GM19240 (cell line): ENCODE results near the gene LPAR3.
"Not testable (repeated sequence)": the region's sequence is repeated elsewhere in the genome, so short reads cannot be mapped to it uniquely, and the experiment has no call there.

Experiments
- DNase-seq: peaks from one replicate; pipeline ENCODE4 v3.0.0; 2011; ENCODE audit warnings: low spot score; ENCODE audit not compliant: insufficient read length

Gene LPAR3

GRCh38 chr1:84892705-84893618 lies at the start of gene LPAR3:
Gene LPAR3, minus strand, starts transcription at chr1:84893206. Its CDS starts 27,086 bp downstream, at chr1:84866120.
- DNase-seq: no peak

- DNase-seq: no peak
Measured at GRCh38 chr1:84941843-84942242, 48.8 kb upstream of the LPAR3 start.

GRCh38 chr1:84940481-84940880 lies 47.5 kb upstream of the LPAR3 start:
- DNase-seq: no peak

- DNase-seq: no peak
Measured at GRCh38 chr1:84939761-84940160, 46.8 kb upstream of the LPAR3 start.

- no peak for DNase-seq
Measured at GRCh38 chr1:84939151-84939550, 46.1 kb upstream of the LPAR3 start.

- peak; percentile 23 for DNase-seq
Measured at GRCh38 chr1:84936116-84936810, 43.3 kb upstream of the LPAR3 start.

- no peak for DNase-seq
Measured at GRCh38 chr1:84933011-84933611, 40.1 kb upstream of the LPAR3 start.

GRCh38 chr1:84930831-84931230 lies 37.8 kb upstream of the LPAR3 start:
- no peak for DNase-seq

- DNase-seq: no peak
Measured at GRCh38 chr1:84930329-84930728, 37.3 kb upstream of the LPAR3 start.

- no peak for DNase-seq
Measured at GRCh38 chr1:84929581-84929980, 36.6 kb upstream of the LPAR3 start.

GRCh38 chr1:84928979-84929378 lies 36.0 kb upstream of the LPAR3 start:
- DNase-seq: no peak

- no peak for DNase-seq
Measured at GRCh38 chr1:84923317-84923716, 30.3 kb upstream of the LPAR3 start.

- no peak for DNase-seq
Measured at GRCh38 chr1:84920159-84920558, 27.2 kb upstream of the LPAR3 start.

GRCh38 chr1:84919461-84919970 lies 26.5 kb upstream of the LPAR3 start:
- no peak for DNase-seq

- DNase-seq: no peak
Measured at GRCh38 chr1:84918726-84919336, 25.8 kb upstream of the LPAR3 start.

- DNase-seq: no peak
Measured at GRCh38 chr1:84916897-84917296, 23.9 kb upstream of the LPAR3 start.

GRCh38 chr1:84913555-84913892 lies 20.5 kb upstream of the LPAR3 start:
- DNase-seq: no peak

- no peak for DNase-seq
Measured at GRCh38 chr1:84912726-84913554, 19.9 kb upstream of the LPAR3 start.

- DNase-seq: not testable (repeated sequence)
Measured at GRCh38 chr1:84908746-84909464, 15.9 kb upstream of the LPAR3 start.
